ENCODE data around the gene PUS7.

The PUS7 gene, protein sequence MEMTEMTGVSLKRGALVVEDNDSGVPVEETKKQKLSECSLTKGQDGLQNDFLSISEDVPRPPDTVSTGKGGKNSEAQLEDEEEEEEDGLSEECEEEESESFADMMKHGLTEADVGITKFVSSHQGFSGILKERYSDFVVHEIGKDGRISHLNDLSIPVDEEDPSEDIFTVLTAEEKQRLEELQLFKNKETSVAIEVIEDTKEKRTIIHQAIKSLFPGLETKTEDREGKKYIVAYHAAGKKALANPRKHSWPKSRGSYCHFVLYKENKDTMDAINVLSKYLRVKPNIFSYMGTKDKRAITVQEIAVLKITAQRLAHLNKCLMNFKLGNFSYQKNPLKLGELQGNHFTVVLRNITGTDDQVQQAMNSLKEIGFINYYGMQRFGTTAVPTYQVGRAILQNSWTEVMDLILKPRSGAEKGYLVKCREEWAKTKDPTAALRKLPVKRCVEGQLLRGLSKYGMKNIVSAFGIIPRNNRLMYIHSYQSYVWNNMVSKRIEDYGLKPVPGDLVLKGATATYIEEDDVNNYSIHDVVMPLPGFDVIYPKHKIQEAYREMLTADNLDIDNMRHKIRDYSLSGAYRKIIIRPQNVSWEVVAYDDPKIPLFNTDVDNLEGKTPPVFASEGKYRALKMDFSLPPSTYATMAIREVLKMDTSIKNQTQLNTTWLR

DNA sequence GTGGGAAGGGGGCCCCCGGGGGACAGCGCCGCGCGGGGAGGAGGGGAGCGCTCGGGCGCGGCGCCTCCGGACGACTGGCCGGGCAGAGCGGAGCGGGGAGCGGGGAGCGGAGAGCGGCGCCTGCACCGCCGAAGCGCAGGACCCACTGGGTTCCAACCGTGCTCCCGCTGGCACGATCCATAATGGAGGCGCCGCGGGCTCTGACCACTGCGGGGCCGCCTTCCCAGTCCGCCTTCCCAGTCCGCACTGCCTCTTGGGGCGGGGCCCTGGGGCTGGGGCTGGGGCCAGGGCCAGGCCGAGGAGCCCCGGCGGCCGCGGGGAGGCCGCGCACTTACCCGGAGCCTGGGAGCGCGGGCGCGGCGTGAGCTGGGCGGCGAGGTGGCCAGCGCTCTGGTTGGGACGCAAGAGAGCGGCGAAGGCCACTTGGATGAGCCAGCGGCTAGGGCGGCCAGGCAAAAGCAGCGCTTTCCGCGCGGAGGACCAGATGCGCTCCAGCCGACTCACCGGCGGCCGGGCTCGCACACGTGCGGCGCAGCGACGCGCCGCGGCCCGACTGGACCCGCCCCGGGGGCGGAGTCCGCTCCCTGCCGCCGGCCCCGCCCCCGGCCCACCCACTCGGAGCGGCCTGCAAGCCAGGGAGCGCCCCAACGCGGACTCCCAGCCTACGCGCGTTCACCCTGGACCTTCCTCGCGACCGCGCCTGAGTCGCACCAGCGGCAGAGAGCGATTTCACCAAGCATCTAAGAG lies at the start of gene PUS7:
Gene PUS7, minus strand, starts transcription at position 555 of the 747 bp plus-strand sequence. CDS start 13,759 bp downstream, outside the sequence.
- Histone ChIP-seq H3K27me3 (ENCODE audit: low read length) (no peaks in the 10 kb centered on the region), H3F3A (ENCODE audit: insufficient read depth) (no peaks in the 10 kb centered on the region), H3K36me3 (ENCODE audit: low read length) (0 out of 2 replicates have a peak, but pooled peaks cover 4% of the 10 kb centered on the region), H3K9me3 (ENCODE audit: insufficient read depth, low read length) (no peaks in the 10 kb centered on the region), H3K4me2 (ENCODE audit: low read depth, low read length, poor library complexity, severe bottlenecking) (peak within 1 kb of the TSS; percentile 97), H4K20me1 (ENCODE audit: low read depth, low read length) (no peaks in the 10 kb centered on the region), H3K4me3 (ENCODE audit: insufficient read depth, low read length, poor library complexity, severe bottlenecking) (peak within 1 kb of the TSS; percentile 82), H2AFZ (ENCODE audit: low read depth, low read length, severe bottlenecking) (peak within 1 kb of the TSS; percentile 100), H3K9ac (ENCODE audit: low read length) (peak within 1 kb of the TSS; percentile 74), H3K9me2 (replicated peaks; ENCODE audit: insufficient read depth, low read length) (no peaks in the 10 kb centered on the region), H3K79me2 (ENCODE audit: insufficient read depth, low read length) (peaks cover 46% of the 10 kb centered on the region), H3K27ac (ENCODE audit: low read depth, low read length) (peak within 1 kb of the TSS; percentile 55)
- TF ChIP-seq, protein P1, sequence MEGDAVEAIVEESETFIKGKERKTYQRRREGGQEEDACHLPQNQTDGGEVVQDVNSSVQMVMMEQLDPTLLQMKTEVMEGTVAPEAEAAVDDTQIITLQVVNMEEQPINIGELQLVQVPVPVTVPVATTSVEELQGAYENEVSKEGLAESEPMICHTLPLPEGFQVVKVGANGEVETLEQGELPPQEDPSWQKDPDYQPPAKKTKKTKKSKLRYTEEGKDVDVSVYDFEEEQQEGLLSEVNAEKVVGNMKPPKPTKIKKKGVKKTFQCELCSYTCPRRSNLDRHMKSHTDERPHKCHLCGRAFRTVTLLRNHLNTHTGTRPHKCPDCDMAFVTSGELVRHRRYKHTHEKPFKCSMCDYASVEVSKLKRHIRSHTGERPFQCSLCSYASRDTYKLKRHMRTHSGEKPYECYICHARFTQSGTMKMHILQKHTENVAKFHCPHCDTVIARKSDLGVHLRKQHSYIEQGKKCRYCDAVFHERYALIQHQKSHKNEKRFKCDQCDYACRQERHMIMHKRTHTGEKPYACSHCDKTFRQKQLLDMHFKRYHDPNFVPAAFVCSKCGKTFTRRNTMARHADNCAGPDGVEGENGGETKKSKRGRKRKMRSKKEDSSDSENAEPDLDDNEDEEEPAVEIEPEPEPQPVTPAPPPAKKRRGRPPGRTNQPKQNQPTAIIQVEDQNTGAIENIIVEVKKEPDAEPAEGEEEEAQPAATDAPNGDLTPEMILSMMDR (IDR thresholded peaks at IDR 0.05; ENCODE audit: insufficient read depth, low read length, poor library complexity, severe bottlenecking): no peak
- TF ChIP-seq EZH2phosphoT487 (conservative IDR thresholded peaks at IDR 0.05; ENCODE audit: low read length): no peak

DNA sequence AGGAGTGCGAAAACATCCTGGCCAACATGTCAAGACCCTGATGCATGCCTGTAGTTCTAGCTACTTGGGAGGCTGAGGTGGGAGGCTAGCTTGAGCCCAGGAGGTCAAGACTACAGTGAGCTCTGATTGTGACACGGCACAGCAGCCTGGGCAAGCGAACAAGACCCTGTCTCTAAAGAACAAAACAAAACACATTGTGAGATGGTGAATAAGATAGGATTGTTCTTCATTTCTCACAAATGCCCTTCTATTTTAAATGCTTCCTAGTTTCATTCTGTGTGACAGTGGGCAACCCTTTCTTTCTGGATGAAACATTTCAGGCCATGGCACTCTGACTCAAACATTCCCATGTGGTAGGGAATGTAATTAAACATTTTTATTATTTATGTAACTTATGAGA lies 45.8 kb upstream of the PUS7 start:
- Histone ChIP-seq H3K9me3 (ENCODE audit: insufficient read depth, low read length) (no peaks in the 10 kb centered on the region), H3K9ac (ENCODE audit: low read length) (no peak overlapping the region), H4K20me1 (ENCODE audit: low read depth, low read length) (no peaks in the 10 kb centered on the region), H3K9me2 (replicated peaks; ENCODE audit: insufficient read depth, low read length) (no peaks in the 10 kb centered on the region), H3F3A (ENCODE audit: insufficient read depth) (peaks cover 7% of the 10 kb centered on the region), H3K4me2 (ENCODE audit: low read depth, low read length, poor library complexity, severe bottlenecking) (no peak overlapping the region), H3K4me3 (ENCODE audit: insufficient read depth, low read length, poor library complexity, severe bottlenecking) (no peak overlapping the region), H3K79me2 (ENCODE audit: insufficient read depth, low read length) (no peaks in the 10 kb centered on the region), H3K27me3 (ENCODE audit: low read length) (no peaks in the 10 kb centered on the region), H3K27ac (ENCODE audit: low read depth, low read length) (no peak overlapping the region), H3K36me3 (ENCODE audit: low read length) (peaks cover 33% of the 10 kb centered on the region; the same call in 1 of the 2 replicates), H2AFZ (ENCODE audit: low read depth, low read length, severe bottlenecking) (no peak overlapping the region)
- no peak for TF ChIP-seq EZH2phosphoT487 (conservative IDR thresholded peaks at IDR 0.05; ENCODE audit: low read length)
- TF ChIP-seq, protein P1 (IDR thresholded peaks at IDR 0.05; ENCODE audit: insufficient read depth, low read length, poor library complexity, severe bottlenecking): no peak

DNA sequence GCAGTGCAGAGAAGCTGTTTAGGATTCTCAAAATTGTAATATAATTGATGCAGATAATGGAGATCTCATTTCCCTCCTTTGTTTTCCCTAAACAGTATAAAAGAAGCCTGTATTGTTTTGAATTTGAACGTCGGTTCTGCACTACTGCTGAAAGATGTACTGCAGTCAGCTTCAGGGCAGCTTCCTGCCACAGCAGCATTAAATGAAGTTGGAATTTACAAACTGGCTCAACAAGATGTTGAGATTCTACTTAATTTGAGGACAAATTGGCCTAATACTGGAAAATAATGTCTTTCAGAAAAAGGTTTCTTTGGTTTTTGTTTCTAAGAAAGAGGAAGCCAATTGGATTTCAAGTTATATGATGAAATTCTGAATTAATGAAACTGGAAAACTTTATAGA lies 45.0 kb upstream of the PUS7 start:
- H3F3A ChIP-seq (ENCODE audit: insufficient read depth): peaks cover 7% of the 10 kb centered on the region
- H3K4me3 ChIP-seq (ENCODE audit: insufficient read depth, low read length, poor library complexity, severe bottlenecking): no peak overlapping the region
- H3K9me2 ChIP-seq (replicated peaks; ENCODE audit: insufficient read depth, low read length): no peaks in the 10 kb centered on the region
- H3K4me2 ChIP-seq (ENCODE audit: low read depth, low read length, poor library complexity, severe bottlenecking): no peak overlapping the region
- H3K9ac ChIP-seq (ENCODE audit: low read length): no peak overlapping the region
- TF ChIP-seq, protein P1 (IDR thresholded peaks at IDR 0.05; ENCODE audit: insufficient read depth, low read length, poor library complexity, severe bottlenecking): no peak
- TF ChIP-seq EZH2phosphoT487 (conservative IDR thresholded peaks at IDR 0.05; ENCODE audit: low read length): no peak
- H4K20me1 ChIP-seq (ENCODE audit: low read depth, low read length): no peaks in the 10 kb centered on the region
- H3K9me3 ChIP-seq (ENCODE audit: insufficient read depth, low read length): no peaks in the 10 kb centered on the region
- no peak overlapping the region for H3K27ac ChIP-seq (ENCODE audit: low read depth, low read length)
- H2AFZ ChIP-seq (ENCODE audit: low read depth, low read length, severe bottlenecking): no peak overlapping the region
- H3K36me3 ChIP-seq (ENCODE audit: low read length): peaks cover 33% of the 10 kb centered on the region; the same call in 1 of the 2 replicates
- H3K27me3 ChIP-seq (ENCODE audit: low read length): no peaks in the 10 kb centered on the region
- no peaks in the 10 kb centered on the region for H3K79me2 ChIP-seq (ENCODE audit: insufficient read depth, low read length)

All from SU-DHL-6 (cell line).